Measurements from ENCODE around the gene ZNF446. TPM values are rescaled to one million over a fixed set of nuclear protein-coding genes. Genes with fewer than 3 reads are reported as not detected.

The ZNF446 gene
- total RNA-seq, 1 experiment from 2014 or later, result 9.7 TPM

DNA sequence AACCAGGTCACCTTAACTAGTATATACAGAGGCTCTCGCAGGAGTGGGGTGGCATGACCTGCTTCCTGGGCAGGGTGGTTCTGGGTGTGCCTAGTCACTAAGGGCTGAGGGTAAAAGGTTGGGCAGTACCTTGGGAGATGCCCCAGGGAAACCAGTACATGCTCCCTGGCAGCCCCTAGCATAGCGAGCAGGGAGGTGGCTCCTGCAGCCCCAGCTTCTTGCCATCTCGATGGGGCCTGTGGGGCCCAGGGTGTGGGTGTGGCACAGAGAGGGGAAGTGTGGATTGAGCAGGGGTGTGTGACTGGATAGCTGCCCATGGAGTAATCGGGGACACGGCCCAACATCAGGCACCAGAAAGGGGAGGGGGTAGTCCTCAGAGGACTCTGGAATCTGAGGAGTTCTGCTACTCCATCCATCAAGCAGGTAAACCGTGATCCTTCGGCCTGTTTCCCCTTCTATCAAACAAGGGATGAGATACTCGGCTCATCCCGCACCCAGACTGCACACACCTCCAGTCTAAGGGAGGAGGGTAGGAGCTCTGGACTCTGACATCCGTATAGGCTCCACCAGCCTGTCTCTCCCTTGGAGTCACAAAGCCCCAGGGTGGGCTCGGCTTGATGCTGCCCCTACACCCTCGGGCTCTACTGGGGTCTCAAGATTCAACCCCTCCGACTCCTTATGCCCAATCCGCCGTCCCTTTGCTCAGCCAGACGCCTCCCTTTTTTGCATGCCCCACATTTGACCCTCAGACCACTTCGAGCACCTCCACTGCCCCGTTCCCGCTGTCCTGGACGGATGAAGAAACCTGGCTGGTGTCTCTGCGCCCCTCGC is 42.3 kb downstream of the ZNF446 start:
- Histone ChIP-seq H3K4me3 (ENCODE audit: low read depth, low read length) (peak overlapping the region; percentile 55), H3K9me3 (no peaks in the 10 kb centered on the region), H3K4me1 (peaks cover 13% of the 10 kb centered on the region), H3K36me3 (ENCODE audit: control insufficient read depth, insufficient read depth, low read length) (peaks cover 3% of the 10 kb centered on the region; the same call in 1 of the 2 replicates), H3K27me3 (replicated peaks; ENCODE audit: control insufficient read depth, insufficient read depth, low read length) (no peaks in the 10 kb centered on the region)
- H3K27ac Mint-ChIP-seq (ENCODE audit: unreplicated experiment), result peak overlapping the region; percentile 85
- no peaks in the 10 kb centered on the region for H3K9me3 Mint-ChIP-seq (ENCODE audit: unreplicated experiment)
- DNase-seq, result no peak
- peaks cover 20% of the 10 kb centered on the region for H3K4me1 Mint-ChIP-seq (ENCODE audit: low read depth, unreplicated experiment)
- peak overlapping the region; percentile 85 for H3K4me3 Mint-ChIP-seq (ENCODE audit: unreplicated experiment)
- H3K36me3 Mint-ChIP-seq (ENCODE audit: insufficient read depth, unreplicated experiment), result peaks cover 44% of the 10 kb centered on the region
- TF ChIP-seq, protein P1, sequence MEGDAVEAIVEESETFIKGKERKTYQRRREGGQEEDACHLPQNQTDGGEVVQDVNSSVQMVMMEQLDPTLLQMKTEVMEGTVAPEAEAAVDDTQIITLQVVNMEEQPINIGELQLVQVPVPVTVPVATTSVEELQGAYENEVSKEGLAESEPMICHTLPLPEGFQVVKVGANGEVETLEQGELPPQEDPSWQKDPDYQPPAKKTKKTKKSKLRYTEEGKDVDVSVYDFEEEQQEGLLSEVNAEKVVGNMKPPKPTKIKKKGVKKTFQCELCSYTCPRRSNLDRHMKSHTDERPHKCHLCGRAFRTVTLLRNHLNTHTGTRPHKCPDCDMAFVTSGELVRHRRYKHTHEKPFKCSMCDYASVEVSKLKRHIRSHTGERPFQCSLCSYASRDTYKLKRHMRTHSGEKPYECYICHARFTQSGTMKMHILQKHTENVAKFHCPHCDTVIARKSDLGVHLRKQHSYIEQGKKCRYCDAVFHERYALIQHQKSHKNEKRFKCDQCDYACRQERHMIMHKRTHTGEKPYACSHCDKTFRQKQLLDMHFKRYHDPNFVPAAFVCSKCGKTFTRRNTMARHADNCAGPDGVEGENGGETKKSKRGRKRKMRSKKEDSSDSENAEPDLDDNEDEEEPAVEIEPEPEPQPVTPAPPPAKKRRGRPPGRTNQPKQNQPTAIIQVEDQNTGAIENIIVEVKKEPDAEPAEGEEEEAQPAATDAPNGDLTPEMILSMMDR (IDR thresholded peaks at IDR 0.05; ENCODE audit: insufficient read depth in 1 of 2, low read depth in 1 of 2, low read length in 1 of 2, severe bottlenecking in 1 of 2, unreplicated experiment in 1 of 2), result no peak
- ChIA-PET CTCF (interaction anchor here (0.9 to 2.2 kb wide), 10 partner anchors 14 to 156 kb away, joined by 3 to 22 read pairs (median 4); partner anchors contain the start of genes CHMP2A, TRIM28, ZNF324B and ZNF497), POLR2A (interaction anchor here (0.6 to 2.2 kb wide), 2 partner anchors 25 to 279 kb away, joined by 4 to 37 read pairs; partner anchors contain the start of gene TRIM28)
- intact Hi-C loops (cut with micrococcal nuclease; ENCODE audit: unreplicated experiment), result loop anchor here (1.0 to 2.0 kb wide), 8 partner anchors 19 to 190 kb away; partner anchors contain the start of genes RPS5, TRIM28, UBE2M and ZNF324
- H3K27me3 Mint-ChIP-seq (ENCODE audit: insufficient read depth, unreplicated experiment), result no peaks in the 10 kb centered on the region
- no TSS peak for BruUV-seq (replicated peaks)

DNA sequence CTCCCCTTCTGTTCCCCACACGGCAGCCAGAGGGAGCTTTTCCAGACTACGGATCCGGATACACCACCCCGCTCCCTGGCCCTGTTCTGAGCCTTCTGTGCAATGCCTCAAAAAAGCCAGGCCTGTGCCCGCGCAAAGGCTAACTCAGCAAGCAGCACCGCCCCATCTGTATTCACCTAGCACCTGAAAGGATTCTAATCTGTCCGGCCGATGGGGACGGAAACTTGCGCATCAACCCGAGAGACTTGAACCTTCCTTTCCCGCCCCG is 42.9 kb downstream of the ZNF446 start:
- intact Hi-C loops (cut with micrococcal nuclease; ENCODE audit: unreplicated experiment), result loop anchor here (1.0 to 2.0 kb wide), 8 partner anchors 19 to 190 kb away; partner anchors contain the start of genes RPS5, TRIM28, UBE2M and ZNF324
- Mint-ChIP-seq H3K4me3 (ENCODE audit: unreplicated experiment) (peak overlapping the region; percentile 85), H3K27me3 (ENCODE audit: insufficient read depth, unreplicated experiment) (no peaks in the 10 kb centered on the region), H3K36me3 (ENCODE audit: insufficient read depth, unreplicated experiment) (peaks cover 40% of the 10 kb centered on the region), H3K9me3 (ENCODE audit: unreplicated experiment) (no peaks in the 10 kb centered on the region), H3K4me1 (ENCODE audit: low read depth, unreplicated experiment) (peaks cover 20% of the 10 kb centered on the region), H3K27ac (ENCODE audit: unreplicated experiment) (peak overlapping the region; percentile 85)
- Histone ChIP-seq H3K4me3 (ENCODE audit: low read depth, low read length) (peak overlapping the region; percentile 55), H3K9me3 (no peaks in the 10 kb centered on the region), H3K36me3 (ENCODE audit: control insufficient read depth, insufficient read depth, low read length) (peaks cover 3% of the 10 kb centered on the region; the same call in 1 of the 2 replicates), H3K4me1 (peaks cover 13% of the 10 kb centered on the region), H3K27me3 (replicated peaks; ENCODE audit: control insufficient read depth, insufficient read depth, low read length) (no peaks in the 10 kb centered on the region)
- TF ChIP-seq, protein P1 (IDR thresholded peaks at IDR 0.05; ENCODE audit: insufficient read depth in 1 of 2, low read depth in 1 of 2, low read length in 1 of 2, severe bottlenecking in 1 of 2, unreplicated experiment in 1 of 2), result peak; percentile 46 to 83
- POLR2A ChIA-PET, result interaction anchor here (0.6 to 2.2 kb wide), 3 partner anchors 25 to 279 kb away, joined by 3 to 37 read pairs (median 4); partner anchors contain the start of gene TRIM28
- DNase-seq, result peak; percentile 84
- BruUV-seq (replicated peaks), result no TSS peak
- CTCF ChIA-PET, result interaction anchor here (0.9 to 2.2 kb wide), 11 partner anchors 14 to 156 kb away, joined by 3 to 22 read pairs (median 4); partner anchors contain the start of genes CHMP2A, TRIM28, ZNF324B and ZNF497

Measured in Caco-2 (cell line).